GM15510 (cell line): ENCODE measurements around the gene MTMR3.

Experiments used
- POLR2A ChIP-seq: IDR thresholded peaks from 3 replicates; pipeline ENCODE4 v1.6.1; 2011; ENCODE audit warnings: borderline replicate concordance; ENCODE audit not compliant: insufficient read length; ENCODE audit errors: extremely low read depth

The MTMR3 gene

GRCh38 chr22:30031764-30032455 is 148.9 kb downstream of the MTMR3 start:
- TF ChIP-seq POLR2A = no peak

- no peak for TF ChIP-seq POLR2A
Observed at GRCh38 chr22:30033137-30033536, 150.2 kb downstream of the MTMR3 start.

DNA sequence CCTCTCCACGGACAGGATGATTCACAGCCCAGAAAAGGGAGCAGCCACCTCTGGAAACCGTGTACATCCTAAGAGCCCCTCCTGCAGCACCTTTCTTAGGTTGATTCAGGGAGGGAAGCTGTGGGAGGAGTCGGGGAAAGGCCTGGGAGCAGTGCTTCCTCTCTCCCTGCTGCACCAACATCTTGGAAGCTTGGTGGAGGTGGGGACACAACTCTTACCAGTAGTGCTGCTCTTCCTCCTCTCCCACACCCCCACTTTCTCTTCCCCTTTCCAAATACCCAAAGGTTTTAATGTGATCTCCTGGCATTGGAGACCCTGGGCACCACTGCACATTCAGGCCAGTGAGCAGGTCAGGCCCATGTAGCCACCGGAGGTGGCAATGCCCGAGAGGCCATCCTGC is 150.9 kb downstream of the MTMR3 start:
- no peak for TF ChIP-seq POLR2A

DNA sequence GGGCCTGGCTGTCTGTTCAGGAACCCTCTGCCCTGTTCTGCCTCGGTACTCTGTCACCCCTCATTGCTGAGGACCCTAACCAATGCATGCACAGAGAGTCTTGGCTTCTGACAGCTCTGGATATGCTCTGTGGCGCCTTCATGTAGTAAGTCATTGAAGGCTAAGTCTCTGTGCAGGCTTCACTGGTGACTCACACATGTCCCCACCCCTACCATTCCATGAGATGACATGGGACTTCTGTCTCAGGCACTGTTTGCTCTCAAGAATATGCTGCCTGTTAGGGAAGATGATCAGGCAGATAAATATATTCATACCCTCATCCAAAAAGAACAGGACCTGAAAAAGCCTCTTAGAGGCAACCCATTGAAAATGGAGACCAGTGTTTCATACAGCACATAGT is 153.7 kb downstream of the MTMR3 start:
- no peak for TF ChIP-seq POLR2A

DNA sequence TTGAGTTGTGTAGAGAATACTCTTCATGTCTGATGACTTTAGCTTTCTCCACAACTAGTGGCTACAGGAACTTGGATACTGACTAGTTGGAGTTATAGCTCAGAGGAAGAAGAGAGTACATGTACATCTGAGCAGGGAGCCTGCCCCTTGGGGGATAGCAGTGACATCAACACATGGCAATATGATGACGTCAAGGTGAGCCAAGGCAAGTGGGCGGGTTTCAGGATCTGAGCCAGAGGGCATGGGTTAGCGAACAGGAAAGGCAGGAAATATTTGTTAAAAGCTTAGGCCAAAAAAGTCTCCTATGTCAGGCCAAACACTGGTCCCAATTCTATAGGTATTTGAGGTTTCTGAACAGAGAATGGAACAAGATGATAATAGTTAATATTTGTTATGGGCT is 155.2 kb downstream of the MTMR3 start:
- no peak for TF ChIP-seq POLR2A

GRCh38 chr22:30040499-30041260 is 157.7 kb downstream of the MTMR3 start:
- TF ChIP-seq POLR2A = no peak

- TF ChIP-seq POLR2A = no peak
Observed at GRCh38 chr22:30041475-30041874, 158.5 kb downstream of the MTMR3 start.

GRCh38 chr22:30041881-30042280 is 158.9 kb downstream of the MTMR3 start:
- TF ChIP-seq POLR2A = no peak

DNA sequence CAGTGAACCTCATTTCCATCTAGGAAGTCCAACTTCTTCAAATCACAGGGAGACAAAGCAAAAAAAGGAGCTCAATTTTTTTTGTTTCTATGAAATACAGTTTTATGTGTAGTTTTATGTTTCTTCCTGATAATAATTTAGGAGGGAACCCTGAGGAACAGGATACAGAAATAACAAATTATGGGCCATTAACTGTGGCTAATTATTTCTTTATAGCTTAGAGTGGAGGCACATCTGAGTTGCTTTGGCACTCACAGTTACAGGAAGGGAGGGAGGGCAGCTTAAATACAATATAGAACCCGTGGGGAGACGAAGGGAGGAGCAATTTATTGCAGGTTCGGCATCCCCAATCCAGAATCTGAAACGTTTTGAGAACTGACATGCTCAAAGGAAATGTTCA is 160.2 kb downstream of the MTMR3 start:
- no peak for TF ChIP-seq POLR2A

DNA sequence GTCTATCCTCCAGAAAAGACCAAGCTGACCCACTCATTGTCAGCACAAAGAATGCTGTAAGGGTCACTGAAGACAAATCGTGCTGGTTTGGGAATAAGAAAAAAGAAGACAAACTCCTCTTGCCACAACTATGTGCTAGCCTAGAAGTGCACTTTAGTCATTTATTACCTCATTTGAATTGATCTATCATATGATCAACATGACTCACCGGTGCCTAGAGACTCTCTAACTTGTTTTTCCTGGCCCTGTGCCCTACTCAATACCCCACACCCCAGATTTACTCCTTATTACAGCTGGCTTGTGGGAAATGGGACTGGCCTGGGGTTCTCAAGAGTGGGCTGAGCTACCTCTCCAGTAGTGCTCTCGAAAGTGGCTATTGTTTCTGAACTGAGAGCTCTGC is 161.4 kb downstream of the MTMR3 start:
- TF ChIP-seq POLR2A = no peak

- TF ChIP-seq POLR2A = no peak
Observed at GRCh38 chr22:30044881-30045493, 162.0 kb downstream of the MTMR3 start.

DNA sequence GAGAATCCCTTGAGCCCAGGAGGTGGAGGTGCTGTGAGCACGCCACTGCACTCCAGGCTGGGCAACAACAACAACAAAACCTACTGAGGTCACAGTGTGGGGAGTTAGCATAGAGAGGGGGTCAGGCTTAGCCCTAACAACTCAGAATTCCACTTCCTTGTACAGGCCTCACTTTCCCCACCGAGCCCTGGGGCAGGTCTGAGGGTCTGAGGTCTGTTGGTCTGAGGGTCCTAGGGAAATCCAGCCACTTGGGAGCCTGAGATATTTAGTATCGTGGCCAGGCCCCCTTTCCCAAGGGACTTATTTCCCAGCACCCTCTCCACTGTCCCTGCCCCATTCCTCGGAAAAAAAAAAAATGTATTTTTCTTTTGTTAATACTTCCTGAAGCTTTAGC is 162.5 kb downstream of the MTMR3 start:
- TF ChIP-seq POLR2A = no peak

DNA sequence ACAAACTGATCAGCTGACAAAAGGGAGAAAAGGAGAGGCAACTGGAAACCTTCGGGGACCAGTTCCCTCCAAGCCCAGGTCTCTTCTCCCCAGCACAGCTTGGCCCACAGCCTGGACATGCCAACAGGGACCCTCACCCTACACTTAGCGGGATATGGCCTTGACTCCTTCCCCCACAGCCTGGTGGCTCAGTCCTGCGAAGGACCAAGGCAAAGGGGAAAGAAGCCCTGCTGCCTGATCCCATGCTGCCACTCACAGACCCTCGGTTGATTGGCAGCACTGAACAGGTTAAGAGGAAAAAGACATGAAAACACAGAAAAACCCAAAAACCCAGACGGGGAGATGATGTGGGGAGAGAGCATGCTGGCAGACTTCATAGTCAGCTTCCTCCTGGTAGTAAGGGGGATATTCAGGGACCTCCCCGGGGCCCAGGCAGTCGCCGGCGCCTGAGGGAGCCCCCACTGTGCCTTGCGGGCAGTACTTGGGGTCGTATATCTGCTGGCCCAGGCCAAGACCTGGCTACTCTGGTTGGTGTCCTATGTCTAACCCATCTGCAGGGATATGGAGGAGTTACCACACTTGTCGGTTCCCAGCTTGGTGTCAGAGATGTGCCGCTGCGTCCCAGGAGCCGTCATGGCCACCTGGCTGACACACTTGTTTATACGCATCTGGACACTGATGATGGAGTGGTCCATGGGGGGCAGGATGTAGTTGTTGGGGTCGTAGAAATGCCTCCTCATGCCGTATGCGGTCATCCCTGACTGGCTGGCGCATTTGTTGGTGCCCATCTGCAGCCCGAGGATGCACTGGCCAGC is 163.1 kb downstream of the MTMR3 start:
- TF ChIP-seq POLR2A = no peak

GRCh38 chr22:30046716-30047363 is 163.9 kb downstream of the MTMR3 start:
- no peak for TF ChIP-seq POLR2A
